SK-N-MC (cell line): ENCODE measurements around the gene MAST2.

Experiments used
- EZH2 ChIP-seq: fragments of 200-600 bp; sonication (generic); IDR thresholded peaks from one replicate; pipeline ENCODE4 v1.6.1; 2017; ENCODE audit warnings: antibody characterized with exemption
- FOXP2 ChIP-seq: optimal IDR thresholded peaks from 2 replicates; pipeline ENCODE3; 2011; ENCODE audit warnings: mild to moderate bottlenecking, moderate library complexity; ENCODE audit not compliant: insufficient read depth; ENCODE audit errors: extremely low read length, control extremely low read depth
- POLR2AphosphoS5 ChIP-seq: IDR thresholded peaks from 2 replicates; pipeline ENCODE4 v1.6.1; 2012; ENCODE audit warnings: mild to moderate bottlenecking, low read depth, low read length, borderline replicate concordance

- TF ChIP-seq POLR2AphosphoS5 (no peak), EZH2 (no peak), FOXP2 (no peak)
Measured at GRCh38 chr1:45973121-45973520, 169.7 kb downstream of the MAST2 start.
